MV-4-11 (cell line): ENCODE measurements around the gene VPS13D.
"Not testable (repeated sequence)": the region's sequence is repeated elsewhere in the genome, so short reads cannot be mapped to it uniquely, and the experiment has no call there.

ENCODE experiments used
- DNase-seq: peaks from one replicate; lab custom pipeline; 2025; lab: John Stamatoyannopoulos, UW

The VPS13D gene

GRCh38 chr1:12293416-12293815 lies 63.6 kb downstream of the VPS13D start:
- no peak for DNase-seq

- DNase-seq: no peak
Observed at GRCh38 chr1:12294076-12294475, 64.2 kb downstream of the VPS13D start.

GRCh38 chr1:12296016-12296415 lies 66.2 kb downstream of the VPS13D start:
- no peak for DNase-seq

GRCh38 chr1:12296623-12297022 lies 66.8 kb downstream of the VPS13D start:
- peak; percentile 79 for DNase-seq

- no peak for DNase-seq
Observed at GRCh38 chr1:12300706-12301105, 70.9 kb downstream of the VPS13D start.

- no peak for DNase-seq
Observed at GRCh38 chr1:12301518-12302237, 71.8 kb downstream of the VPS13D start.

GRCh38 chr1:12302798-12303447 lies 73.1 kb downstream of the VPS13D start:
- no peak for DNase-seq

GRCh38 chr1:12305377-12305776 lies 75.5 kb downstream of the VPS13D start:
- no peak for DNase-seq

- DNase-seq: no peak
Observed at GRCh38 chr1:12309783-12310742, 80.2 kb downstream of the VPS13D start.

GRCh38 chr1:12314333-12314903 lies 84.6 kb downstream of the VPS13D start:
- no peak for DNase-seq

- peak; percentile 52 for DNase-seq
Observed at GRCh38 chr1:12315146-12315545, 85.3 kb downstream of the VPS13D start.

GRCh38 chr1:12316331-12316730 lies 86.5 kb downstream of the VPS13D start:
- DNase-seq: no peak

GRCh38 chr1:12320486-12320885 lies 90.7 kb downstream of the VPS13D start:
- no peak for DNase-seq

GRCh38 chr1:12324423-12324822 lies 94.6 kb downstream of the VPS13D start:
- DNase-seq: no peak

GRCh38 chr1:12324973-12325372 lies 95.1 kb downstream of the VPS13D start:
- not testable (repeated sequence) for DNase-seq

GRCh38 chr1:12326986-12327385 lies 97.2 kb downstream of the VPS13D start:
- DNase-seq: no peak

- DNase-seq: no peak
Observed at GRCh38 chr1:12327566-12327965, 97.7 kb downstream of the VPS13D start.

- no peak for DNase-seq
Observed at GRCh38 chr1:12333036-12333785, 103.4 kb downstream of the VPS13D start.

- DNase-seq: no peak
Observed at GRCh38 chr1:12335815-12336214, 106.0 kb downstream of the VPS13D start.

- DNase-seq: no peak
Observed at GRCh38 chr1:12336413-12336812, 106.6 kb downstream of the VPS13D start.

GRCh38 chr1:12338017-12338416 lies 108.2 kb downstream of the VPS13D start:
- no peak for DNase-seq
